HG02623 (cell line): ENCODE results near the gene SORCS2.

Experiments used
- ATAC-seq: cut with Tn5 transposase; IDR thresholded peaks from one replicate; pipeline ENCODE4 v1.9.1; 2021; ENCODE audit warnings: moderate library complexity; ENCODE audit not compliant: unreplicated experiment

Gene SORCS2

DNA sequence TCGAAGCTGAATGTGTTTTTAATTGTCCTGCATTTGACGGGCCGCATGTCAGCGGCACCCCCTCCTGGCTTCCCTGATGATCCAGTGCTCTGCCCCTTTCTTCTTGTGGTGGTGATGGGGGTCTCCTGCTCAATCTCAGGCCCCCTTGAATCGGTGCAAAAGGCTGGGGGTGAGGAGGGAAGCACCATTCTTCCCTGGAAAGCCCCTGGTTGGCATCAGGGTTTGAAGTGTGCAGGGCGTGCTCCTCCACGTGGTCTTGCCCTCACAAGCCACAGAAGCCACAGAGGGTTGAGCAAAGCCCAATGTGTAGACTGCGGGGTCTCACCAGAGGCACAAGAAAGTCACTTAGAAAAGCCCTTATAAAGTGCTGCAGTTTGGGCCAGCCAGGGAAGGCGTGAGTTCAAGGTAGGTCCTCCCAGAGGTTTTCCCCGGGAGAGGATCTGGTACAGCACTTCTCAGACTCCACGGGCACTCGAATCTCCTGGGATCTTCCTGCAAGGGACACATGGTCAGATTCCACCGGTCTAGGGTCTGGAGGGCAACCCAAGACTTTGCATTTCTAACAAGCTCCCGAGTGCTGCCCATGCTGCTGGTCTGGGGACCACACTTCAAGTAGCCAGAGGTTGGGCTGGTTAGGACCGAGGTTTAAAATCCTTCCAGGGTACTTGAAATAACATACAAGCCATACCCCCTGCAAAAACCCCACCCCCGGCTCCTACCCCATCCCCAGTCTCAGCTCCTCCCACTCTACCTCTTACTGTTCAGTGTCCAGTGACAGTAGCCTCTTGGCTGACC is 207.3 kb downstream of the SORCS2 start:
- no peak for ATAC-seq

DNA sequence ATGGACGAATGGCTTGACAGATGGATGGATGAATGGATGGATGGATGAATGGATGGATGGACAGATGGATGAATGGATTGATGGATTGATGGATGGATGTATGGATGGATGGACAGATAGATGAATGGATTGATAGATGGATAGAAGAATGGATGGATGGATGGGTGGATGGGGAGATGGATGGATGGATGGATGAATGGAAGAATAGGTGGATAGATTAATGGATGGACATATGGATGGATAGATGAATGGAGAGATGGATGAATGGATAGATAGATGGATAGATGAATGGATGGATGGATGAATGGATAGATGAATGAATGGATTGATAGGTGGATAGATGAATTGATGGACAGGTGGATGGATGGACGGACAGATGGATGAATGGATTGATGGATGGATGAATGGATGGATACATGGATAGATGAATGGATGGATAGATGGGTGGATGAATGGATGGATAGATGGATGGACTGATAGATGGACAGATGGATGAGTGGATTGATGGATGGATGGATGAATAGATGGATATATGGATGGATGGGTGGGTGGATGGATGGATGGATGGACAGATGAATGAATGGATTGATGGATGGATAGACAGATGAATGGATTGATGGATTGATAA is 208.4 kb downstream of the SORCS2 start:
- ATAC-seq, result no peak

DNA sequence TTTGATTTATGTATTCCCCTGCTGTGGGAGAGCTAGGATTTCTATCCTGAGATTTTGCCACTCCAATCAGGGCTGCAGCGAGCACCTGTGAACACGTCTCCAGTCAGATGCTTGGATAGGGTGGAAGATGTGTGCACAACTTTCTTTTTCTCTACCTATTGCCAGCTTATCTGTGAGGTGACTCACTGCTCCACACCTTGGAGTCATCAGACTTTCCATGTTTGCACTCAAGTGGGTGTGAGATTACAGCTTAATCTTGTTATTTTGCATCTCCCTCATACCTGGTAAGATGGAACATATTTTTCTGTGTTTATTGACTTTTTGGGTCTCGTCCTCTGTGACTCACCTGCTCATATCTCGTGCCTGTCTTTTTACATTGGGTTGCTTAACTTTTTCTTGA is 210.2 kb downstream of the SORCS2 start:
- ATAC-seq, result no peak

DNA sequence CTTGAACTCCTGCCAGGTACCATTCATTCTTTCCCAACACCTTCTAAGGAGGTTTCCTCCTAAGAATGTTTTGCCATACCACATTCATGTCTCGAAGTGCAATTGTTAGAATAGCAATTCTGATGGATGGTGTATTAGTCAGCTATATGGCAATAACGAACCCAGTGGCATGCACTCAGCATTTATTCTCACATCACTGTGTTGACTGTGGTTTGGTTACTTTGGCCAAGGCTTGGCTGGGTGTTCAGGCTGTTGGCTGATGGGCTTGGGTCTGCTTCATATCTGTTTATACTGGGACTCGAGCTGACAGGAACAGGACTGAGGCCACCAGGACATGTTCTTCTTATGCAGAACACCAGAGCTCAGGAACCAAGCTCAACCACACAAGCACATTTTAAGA is 210.7 kb downstream of the SORCS2 start:
- ATAC-seq, result no peak

DNA sequence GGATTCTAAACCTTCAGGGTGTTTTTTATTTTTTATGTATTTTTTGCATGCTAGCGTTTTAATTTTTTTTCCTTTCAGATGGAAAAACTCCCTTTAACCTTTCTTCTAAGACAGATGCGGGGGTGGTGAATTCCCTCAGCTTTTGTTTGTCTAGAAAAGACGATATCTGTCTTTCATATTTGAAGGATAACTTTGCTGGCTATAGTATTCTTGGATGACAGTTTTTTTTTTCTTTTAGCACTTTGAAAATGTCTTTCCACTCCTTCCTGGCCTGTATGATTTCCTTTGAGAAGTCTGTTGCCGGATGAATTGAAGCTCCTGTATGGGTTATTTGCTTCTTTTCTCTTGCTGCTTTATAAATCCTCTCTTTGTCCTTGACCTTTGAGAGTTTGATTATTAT is 215.8 kb downstream of the SORCS2 start:
- no peak for ATAC-seq

DNA sequence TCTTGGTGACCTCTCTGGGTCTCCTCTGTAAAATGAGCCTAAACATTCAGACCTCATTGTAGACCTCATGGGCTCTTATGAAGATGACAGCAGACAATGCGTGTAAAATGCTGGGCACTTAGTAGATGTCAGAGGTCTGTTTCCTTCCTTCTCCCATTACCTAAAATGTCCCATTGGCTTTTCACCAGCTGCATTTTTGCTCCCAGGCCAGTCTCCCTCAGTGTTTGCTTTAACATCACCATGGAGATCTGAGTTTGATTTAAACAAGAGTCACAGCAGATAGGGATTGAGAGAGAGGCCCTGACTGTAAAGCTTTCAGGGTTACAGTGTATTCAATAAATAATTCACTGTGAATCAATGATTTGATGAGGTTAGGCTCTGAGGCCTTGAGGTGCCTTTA is 218.1 kb downstream of the SORCS2 start:
- no peak for ATAC-seq

DNA sequence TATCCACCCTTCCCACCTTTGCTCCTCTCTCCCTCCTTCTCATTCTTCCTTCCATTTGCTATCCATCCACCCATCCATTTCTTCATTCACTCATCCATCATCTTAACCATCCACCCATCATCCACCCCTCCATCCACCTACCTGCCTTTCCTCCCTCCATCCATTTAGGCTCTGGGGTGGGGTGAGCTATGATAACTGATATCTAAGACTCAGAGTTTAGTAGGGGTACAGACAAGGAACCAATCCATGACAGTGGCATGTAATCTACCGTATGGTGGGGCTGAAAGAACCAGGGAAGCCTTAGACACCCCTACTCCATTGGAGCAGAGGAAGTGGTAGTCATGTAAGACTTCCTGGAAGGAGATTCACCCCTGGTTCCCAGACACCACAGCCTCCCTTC is 219.2 kb downstream of the SORCS2 start:
- ATAC-seq, result no peak

DNA sequence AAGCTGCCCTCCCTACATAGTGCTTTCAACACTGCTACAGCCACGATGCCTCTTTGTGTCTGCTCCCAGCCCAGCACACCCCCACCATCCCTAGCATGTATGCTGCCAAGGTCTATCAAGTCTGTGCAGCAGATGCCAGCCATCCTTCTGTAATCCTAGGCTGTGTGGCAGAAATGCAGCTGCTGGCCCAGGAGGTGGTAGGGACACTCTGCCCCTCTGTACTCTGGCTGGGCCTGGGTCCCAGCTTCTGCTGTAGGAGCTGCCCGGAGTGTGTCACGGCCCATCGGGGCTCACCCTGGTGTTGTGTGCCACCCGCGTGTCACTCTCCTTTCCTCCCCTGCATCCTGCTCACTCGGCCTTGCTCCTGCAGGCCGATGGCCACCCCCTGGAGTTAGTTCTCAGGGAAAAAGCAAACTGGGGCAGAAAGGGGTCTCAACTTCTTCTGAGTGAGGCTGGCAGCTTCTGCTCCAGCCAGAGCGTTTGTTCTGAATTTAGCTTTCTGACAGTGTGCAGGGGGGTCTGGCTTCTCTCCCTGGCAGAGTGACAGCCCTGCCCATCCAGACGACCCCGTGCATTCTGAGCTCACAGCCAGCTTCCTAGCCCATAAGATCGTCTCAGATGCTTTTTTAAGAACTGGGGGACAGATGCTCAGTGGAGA is 219.7 kb downstream of the SORCS2 start:
- no peak for ATAC-seq

DNA sequence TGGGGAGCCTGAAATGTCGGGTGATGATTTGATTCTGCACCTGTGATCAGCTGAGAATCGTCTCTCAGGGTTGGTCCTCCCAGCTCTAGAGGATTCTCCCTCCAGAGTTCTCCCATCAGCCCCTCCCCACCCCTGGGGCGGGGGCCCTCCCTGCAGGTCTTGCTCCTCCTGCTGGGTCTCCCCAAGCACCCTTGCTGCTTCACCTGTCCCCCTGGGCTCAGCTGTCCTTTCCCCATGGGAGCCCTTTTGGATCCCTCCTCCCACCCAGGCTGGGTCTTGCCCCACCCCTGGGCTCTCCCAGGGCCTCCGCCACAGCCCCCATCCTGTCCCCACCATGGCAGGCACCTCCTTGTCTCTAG is 220.2 kb downstream of the SORCS2 start:
- no peak for ATAC-seq

DNA sequence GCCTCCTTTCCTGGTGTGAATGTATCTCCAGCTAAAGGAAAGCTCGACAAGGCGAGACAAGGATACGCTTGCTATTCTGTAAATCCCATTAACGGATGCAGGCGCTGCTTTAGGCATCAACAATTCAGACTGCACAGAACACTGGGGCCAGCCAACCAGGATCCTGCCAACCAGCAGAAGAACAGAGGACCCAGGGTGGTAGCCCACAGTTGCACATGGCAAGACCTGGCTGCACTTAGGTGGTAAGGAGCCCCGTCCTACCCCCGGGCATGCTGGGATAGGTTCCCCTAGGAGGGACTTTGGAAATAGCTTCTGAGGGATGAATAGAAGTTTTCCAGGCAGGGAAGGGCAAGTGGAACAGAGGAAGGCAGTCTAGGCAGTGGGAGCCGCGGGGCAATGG is 221.7 kb downstream of the SORCS2 start:
- no peak for ATAC-seq

DNA sequence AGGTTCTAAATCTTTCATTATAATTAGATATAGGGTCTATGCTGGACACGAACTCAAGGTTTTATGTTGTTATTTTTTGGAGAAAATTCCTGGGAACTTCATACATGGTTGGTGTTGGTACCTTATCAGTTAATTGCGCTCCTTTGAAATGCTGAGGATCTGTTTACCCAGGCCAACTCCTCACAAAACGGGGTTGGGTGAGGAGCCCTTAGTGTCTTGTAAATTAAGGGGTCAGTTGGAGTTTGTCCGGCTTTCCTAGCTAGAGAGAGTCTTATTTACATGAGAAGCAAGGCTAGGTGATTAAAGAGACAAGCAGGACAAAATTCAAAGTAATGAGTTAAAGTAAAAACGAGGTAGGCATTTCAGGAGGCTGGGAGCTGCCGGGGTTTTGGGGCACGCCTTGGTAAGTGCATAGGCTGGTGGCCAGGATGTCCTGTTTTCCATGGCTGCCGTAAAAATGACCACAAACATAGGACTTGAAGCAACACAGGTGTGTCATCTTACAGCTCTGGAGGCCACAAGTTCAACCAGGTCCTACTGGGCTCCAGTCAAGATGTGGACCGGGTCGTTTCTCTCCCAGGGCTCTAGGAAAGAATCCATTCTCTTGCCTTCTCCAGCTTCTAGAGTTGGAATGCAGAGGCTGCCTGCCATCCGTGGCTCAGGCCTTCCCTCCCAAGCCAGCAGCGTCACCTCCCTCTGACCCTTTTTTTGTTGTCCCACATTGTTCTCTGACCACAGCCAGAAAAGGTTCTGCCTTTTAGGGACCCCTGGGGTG is 222.6 kb downstream of the SORCS2 start:
- no peak for ATAC-seq

DNA sequence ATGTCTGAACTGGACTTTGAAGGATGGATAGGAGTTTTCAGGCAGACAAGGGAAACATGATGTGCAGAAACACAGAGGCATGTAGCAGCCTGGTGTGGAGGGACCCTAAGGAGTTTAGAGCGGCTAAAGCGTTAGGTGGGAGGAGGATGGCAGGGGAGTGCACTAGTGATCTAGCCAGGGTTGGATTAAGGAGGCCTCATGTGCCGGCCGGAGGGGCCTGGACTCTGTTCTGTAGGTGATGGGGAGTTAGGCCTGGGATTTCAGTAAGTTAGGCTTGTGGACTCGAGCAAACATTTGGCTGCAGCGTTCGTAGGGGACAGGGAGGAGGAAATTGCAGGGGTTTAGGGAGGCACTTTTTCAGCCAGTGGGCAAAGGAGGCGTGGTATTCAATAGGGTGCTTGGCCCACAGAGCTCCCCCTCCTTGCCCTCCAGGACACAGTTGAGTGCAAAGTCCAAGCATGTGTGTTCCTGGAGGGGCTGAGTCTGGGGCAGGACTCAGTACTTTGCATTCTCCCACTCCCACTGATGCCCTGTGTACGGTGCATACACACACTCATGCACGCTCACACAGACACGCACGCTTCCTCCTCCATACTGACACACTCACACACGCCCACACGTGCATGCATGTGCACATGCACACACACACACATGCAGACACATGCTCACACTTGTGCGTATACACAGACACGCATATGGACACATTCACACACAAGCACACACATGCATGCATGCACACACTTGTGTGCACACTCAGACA is 223.8 kb downstream of the SORCS2 start:
- no peak for ATAC-seq

DNA sequence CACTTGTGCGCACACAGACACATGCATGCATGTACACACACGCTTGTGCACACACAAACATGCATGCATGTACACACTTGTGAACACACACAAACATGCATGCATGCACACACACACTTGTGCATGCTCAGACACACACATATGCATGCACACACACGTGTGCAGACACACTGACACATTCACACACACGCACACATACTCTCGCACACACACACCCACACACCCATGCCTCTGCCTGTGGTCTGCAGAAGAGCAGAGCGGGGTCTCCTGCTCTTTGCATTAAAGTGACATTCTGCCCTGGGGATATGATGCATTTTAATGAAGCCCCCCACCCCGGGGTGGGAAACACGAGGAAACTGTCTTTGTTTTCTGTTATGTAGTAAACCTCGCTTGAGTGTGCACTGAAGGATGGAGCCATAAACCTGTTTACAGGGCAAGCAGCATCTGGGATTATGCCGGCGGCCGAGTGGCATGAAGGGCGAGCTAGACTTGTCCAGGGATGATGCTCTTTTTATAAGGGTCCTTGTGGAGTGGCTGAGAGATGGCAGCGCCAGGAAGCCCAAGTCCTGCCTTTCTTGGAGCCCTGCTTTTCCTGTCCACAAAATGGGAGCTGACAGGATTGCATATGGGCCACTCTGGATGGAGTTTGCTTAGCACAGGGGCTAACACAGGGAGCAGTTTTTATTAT is 224.6 kb downstream of the SORCS2 start:
- no peak for ATAC-seq

DNA sequence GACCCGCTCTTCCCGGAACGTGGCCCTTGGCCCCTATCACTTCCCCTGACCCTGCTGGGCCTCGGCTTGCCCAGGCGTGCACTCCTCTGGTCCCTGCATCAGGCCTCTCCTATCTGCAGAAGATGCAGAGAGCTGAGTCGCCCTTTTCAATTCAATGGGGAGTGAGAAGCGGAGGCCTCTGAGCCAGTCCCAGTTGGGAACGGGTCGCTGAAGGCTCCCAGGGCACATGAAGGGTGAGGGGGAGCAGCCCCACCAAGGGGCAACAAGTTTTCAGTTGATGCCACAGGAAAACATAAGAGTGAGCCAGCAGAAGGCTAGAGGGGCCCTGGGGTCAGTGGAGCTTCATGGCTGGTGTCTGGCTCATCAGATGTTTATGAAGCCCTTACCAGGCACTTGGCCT is 225.3 kb downstream of the SORCS2 start:
- ATAC-seq, result no peak

DNA sequence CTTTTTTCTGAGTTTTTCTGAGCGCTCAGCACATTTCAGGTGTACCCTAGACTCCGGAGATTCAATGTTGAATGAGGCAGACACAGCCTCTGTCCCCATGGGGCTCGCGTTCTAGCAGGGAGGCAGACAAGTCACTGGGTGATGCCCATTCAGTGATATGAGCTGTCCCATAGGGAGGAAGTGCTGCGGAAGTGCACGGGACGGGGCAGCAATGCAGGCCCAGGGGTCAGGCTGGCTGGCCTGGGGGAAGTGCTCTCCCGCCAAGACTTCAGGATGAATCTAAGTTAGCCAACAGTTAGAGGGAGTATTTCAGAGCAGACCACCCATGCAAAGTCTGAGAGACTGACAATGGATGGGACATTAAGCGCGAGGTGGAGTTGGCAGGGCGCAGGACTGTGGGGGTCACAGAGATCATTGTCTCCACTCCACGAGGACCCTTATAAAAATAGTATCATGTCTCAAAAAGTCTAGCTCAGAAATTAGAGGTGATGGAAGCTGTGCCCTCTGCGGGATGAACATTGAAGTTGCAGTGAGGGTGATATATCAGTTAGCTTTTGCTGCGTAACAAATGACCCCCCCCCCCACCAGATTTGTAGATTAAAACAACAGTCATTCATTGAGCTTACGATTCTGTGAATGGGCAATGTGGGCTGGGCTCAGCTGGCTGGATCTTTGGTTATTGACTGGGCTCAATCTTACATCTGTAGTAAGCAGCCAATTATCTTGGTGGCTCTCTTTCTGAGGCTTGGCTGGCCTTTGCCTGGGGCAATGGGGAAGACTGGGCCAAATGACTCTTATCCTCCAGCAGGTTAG is 226.0 kb downstream of the SORCS2 start:
- ATAC-seq, result no peak

DNA sequence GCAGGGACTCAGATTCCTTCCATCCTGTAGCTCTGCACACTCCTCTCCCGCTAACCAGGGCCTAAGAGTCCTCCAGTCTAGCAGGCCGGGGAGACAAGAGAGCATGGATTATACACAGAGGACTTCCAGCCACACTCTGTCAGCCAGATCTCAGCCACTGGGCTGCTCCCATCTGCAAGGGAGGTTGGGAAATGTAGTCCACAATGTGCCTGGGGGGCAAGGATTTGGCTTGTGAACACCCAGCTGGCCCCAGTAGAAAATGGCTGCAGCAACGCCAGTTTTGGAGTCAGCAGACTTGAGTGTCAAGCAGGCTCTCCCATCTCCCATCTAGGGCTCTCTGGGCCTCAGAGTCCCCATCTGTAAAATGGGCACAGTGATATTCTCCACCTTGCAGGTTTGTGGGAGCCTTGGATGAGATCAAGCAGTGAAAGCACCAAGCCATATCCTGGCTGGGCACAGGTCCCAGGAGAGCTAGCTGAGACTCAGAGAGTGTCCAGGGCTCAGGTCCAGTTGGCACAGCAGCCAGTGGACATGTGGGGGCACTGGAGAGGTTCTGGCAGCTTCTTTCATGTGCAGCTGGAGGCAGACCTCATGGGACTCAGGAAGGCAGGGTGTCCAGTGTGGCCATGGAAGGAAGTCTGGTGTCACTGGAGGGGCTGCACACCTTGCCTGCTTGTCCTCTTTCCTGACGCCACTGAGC is 227.8 kb downstream of the SORCS2 start:
- ATAC-seq, result no peak

DNA sequence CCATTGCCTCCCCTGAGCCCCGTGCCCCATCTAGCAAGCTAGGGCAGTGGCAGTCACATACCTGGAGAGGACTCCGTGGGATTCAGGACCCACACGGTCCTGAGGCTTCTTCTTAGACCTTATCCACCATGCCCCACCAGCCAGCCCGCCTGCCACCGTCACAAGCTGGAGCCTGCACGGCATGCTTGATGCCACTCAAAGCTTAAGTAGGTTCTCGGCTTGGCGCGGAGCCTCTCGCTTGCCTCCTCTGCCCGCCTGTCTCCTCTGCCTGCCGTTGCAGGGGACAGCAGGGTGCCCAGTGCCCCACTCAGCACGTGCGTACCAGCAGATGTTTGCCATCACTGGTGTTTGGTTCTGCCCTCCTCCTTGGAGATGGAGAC is 228.3 kb downstream of the SORCS2 start:
- ATAC-seq, result no peak

DNA sequence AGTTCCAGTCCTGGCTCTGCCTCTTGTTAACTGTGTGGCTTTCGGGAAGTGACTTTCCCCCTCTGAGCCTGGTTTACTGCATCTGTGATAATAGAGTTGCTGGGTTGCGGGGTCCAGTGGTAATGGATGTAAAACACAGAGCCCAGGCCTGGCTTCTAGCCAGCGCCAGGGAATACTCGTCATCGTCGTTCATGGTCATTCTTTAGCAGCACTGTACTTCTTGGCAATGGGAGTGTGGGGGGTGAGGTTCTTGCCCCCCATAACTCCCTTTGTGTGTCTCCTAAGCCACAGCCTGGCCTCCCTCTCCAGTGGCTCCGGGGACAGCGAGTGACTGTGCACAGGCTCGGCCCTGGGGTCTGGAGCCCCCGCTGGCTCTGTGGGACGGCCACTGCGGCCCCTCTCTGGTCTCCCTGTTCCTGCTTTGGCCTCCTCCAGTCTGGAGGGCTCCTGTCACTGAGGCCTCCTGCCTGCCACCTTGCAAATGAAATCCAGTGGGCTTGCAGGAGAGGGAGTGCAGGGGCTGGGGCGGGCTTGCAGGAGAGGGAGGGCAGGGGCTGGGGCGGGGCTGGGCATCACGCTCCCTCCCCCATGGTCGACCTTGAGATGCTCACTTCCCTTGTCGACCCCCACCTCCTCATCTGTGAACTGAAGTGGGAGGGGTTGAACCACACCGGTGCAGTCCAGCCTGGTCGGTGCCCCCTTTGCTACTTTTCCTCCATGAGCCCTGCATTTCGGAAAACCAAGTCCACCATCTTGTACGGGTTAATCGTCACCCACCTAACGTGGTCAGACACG is 229.2 kb downstream of the SORCS2 start:
- ATAC-seq, result no peak
